Brain microvascular endothelial cell (primary cell): Measurements from ENCODE around the gene LIMS2.

ENCODE experiments used
- DNase-seq: peaks from one replicate; pipeline ENCODE4 v3.0.0-alpha.2; 2020
- H3K27ac ChIP-seq: fragments of 250-450 bp; sonication (Bioruptor Pico); 2 replicates; pipeline ENCODE4 v1.5.1; 2020; ENCODE audit warnings: mild to moderate bottlenecking, moderate library complexity
- H3K27me3 ChIP-seq: fragments of 250-450 bp; sonication (Bioruptor Pico); replicated peaks from 2 replicates; pipeline ENCODE4 v1.5.1; 2020; ENCODE audit warnings: mild to moderate bottlenecking
- H3K36me3 ChIP-seq: fragments of 250-450 bp; sonication (Bioruptor Pico); replicated peaks from 2 replicates; pipeline ENCODE4 v1.5.1; 2020; ENCODE audit warnings: mild to moderate bottlenecking
- H3K4me3 ChIP-seq: 2 replicates; pipeline ENCODE4 v1.5.1; 2011; ENCODE audit warnings: low read depth, mild to moderate bottlenecking, control low read depth, low read length, moderate library complexity
- in situ Hi-C: cut with HindIII; loops from 2 replicates; pipeline ENCODE4 v1.10.0; 2017; ENCODE audit warnings: low sequenced_read_pairs, low pct_ligation_motif_present
- TF ChIP-seq, protein P1 (sequence below): IDR thresholded peaks from 2 replicates; pipeline ENCODE4 v1.5.1; 2011; ENCODE audit warnings: low read depth, mild to moderate bottlenecking, moderate library complexity, low read length, control low read depth, inconsistent platforms; ENCODE audit errors: missing control alignments

The LIMS2 gene

DNA sequence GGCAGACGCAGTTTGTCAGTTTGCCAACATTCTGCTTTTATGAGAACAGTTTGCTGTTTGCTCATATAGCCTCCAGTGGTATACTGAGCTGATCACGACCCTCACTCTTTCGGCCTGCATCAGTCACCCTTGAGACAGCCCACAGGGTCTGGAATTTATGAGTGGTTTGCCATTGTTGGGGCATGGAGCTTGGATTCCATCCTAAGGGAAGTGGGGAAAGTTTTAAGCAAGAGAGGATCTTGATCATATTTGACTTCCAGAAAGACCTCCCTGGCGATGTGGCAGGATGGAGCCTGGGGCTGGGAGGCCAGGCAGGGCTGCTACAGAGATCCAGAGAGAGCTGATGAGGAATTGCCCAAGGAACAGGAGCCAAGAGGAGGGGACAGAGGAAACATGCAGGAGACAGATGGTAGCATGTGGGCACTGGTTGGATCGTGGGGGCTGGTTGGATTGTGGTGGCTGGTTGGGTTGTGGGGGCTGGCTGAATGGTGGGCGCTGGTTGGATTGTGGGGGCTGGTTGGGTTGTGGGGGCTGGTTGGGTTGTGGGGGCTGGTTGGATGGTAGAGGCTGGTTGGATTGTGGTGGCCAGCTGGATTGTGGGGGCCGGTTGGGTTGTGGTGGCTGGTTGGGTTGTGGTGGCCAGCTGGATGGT lies 56.7 kb downstream of the LIMS2 start:
- DNase-seq = no peak
- H3K36me3 ChIP-seq = no peaks in the 10 kb centered on the region
- in situ Hi-C loops = no loop called here
- no peak overlapping the region for H3K4me3 ChIP-seq
- no peaks in the 10 kb centered on the region for H3K27me3 ChIP-seq
- no peak overlapping the region for H3K27ac ChIP-seq
- TF ChIP-seq, protein P1, sequence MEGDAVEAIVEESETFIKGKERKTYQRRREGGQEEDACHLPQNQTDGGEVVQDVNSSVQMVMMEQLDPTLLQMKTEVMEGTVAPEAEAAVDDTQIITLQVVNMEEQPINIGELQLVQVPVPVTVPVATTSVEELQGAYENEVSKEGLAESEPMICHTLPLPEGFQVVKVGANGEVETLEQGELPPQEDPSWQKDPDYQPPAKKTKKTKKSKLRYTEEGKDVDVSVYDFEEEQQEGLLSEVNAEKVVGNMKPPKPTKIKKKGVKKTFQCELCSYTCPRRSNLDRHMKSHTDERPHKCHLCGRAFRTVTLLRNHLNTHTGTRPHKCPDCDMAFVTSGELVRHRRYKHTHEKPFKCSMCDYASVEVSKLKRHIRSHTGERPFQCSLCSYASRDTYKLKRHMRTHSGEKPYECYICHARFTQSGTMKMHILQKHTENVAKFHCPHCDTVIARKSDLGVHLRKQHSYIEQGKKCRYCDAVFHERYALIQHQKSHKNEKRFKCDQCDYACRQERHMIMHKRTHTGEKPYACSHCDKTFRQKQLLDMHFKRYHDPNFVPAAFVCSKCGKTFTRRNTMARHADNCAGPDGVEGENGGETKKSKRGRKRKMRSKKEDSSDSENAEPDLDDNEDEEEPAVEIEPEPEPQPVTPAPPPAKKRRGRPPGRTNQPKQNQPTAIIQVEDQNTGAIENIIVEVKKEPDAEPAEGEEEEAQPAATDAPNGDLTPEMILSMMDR = no peak

- DNase-seq = no peak
- H3K4me3 ChIP-seq = no peak overlapping the region
- no peaks in the 10 kb centered on the region for H3K36me3 ChIP-seq
- H3K27me3 ChIP-seq = no peaks in the 10 kb centered on the region
- in situ Hi-C loops = no loop called here
- H3K27ac ChIP-seq = no peak overlapping the region
- TF ChIP-seq, protein P1 = no peak
Measured at GRCh38 chr2:127615511-127616166, 59.7 kb downstream of the LIMS2 start.

DNA sequence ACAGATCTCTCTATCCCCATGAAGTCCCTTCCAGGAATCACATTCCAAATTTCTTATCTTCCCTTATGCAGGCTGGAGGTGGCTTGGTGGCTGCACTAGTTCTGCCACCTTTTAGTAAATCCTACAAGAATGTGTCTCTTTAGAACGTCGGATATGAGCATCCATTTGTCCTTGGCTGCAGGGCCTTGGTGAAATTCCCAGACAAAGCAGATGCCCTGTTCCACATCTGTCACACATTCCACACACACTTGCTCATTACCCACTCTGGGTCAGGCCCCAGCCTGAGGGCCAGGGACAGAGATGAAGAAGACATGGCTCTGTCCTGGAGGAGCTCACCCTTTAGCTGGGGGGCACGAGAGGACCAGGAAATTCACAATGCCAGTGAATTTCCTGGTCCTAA lies 60.6 kb downstream of the LIMS2 start:
- Histone ChIP-seq H3K36me3 (no peaks in the 10 kb centered on the region), H3K27me3 (no peaks in the 10 kb centered on the region), H3K4me3 (no peak overlapping the region), H3K27ac (no peak overlapping the region)
- no peak for DNase-seq
- in situ Hi-C loops = no loop called here
- TF ChIP-seq, protein P1 = no peak

DNA sequence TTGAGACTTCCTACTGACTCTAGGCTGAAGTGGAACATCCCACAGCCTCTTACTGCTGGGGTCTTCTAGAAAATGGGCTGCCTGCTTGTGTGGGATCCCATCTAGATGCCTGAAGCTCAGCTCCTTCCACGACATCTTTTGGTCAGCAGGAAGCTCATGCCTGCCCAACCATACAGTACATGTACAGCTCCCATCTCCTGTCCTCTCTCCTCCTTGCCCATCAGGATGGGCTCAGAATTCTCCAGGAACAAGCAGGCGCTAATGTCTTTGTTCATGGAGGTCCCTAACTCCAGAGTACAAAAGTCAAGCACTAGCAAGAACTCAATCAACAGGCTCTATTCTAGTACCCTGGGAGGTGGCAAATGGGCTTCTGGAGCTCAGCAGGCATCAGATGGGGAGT lies 61.1 kb downstream of the LIMS2 start:
- no peak for DNase-seq
- Histone ChIP-seq H3K4me3 (no peak overlapping the region), H3K36me3 (no peaks in the 10 kb centered on the region), H3K27me3 (no peaks in the 10 kb centered on the region), H3K27ac (no peak overlapping the region)
- TF ChIP-seq, protein P1 = no peak
- in situ Hi-C loops = no loop called here

- H3K4me3 ChIP-seq = no peak overlapping the region
- in situ Hi-C loops = no loop called here
- no peaks in the 10 kb centered on the region for H3K36me3 ChIP-seq
- H3K27ac ChIP-seq = no peak overlapping the region
- no peaks in the 10 kb centered on the region for H3K27me3 ChIP-seq
- DNase-seq = no peak
- TF ChIP-seq, protein P1 = no peak
Measured at GRCh38 chr2:127612111-127612822, 63.1 kb downstream of the LIMS2 start.
